HepG2 (cell line): Measurements from ENCODE around the gene LSMEM2.

ENCODE experiments used
- CTCF ChIP-seq: sonication (generic); formaldehyde crosslinking; IDR thresholded peaks from 2 replicates; pipeline ENCODE4 v1.5.0; 2020; ENCODE audit warnings: mild to moderate bottlenecking, missing genetic modification reagents, moderate library complexity
- EZH2 ChIP-seq: conservative IDR thresholded peaks from 2 replicates; pipeline ENCODE4 v1.6.1; 2012; ENCODE audit warnings: mild to moderate bottlenecking, low read depth, low read length, moderate library complexity
- GABPA ChIP-seq, 2 experiments: IDR thresholded peaks; 2 replicates each; pipeline ENCODE4 v1.6.1; 2011 to 2016; ENCODE audit warnings: low read depth in 2 of 2, low read length in 1 of 2, missing biosample characterization in 1 of 2, missing genetic modification characterization in 1 of 2
- HCFC1 ChIP-seq: fragments of 150-350 bp; IDR thresholded peaks from 2 replicates; pipeline ENCODE4 v1.6.1; 2014; ENCODE audit warnings: low read depth, low read length
- HOXA7 ChIP-seq: sonication (generic); formaldehyde crosslinking; IDR thresholded peaks from 2 replicates; pipeline ENCODE4 v1.8.1; 2022; ENCODE audit warnings: mild to moderate bottlenecking, missing genetic modification reagents, moderate library complexity
- JUN ChIP-seq: sonication (generic); formaldehyde crosslinking; IDR thresholded peaks from 2 replicates; pipeline ENCODE4 v1.4.0; 2020; ENCODE audit warnings: mild to moderate bottlenecking, missing genetic modification reagents
- TCF7 ChIP-seq: sonication (generic); IDR thresholded peaks from 2 replicates; pipeline ENCODE4 v1.6.1; 2016; ENCODE audit warnings: antibody characterized with exemption, low read depth
- ZNF282 ChIP-seq: fragments of 450-650 bp; IDR thresholded peaks from 2 replicates; pipeline ENCODE4 v1.6.1; 2018; ENCODE audit not compliant: partially characterized antibody

GRCh38 chr3:50288387-50289007 lies 9.6 kb downstream of the LSMEM2 start:
- TF ChIP-seq TCF7, result no peak
- no peak for TF ChIP-seq GABPA (IDR thresholded peaks at IDR 0.05; ENCODE audit: low read depth, low read length)
- no peak for TF ChIP-seq GABPA (CRISPR knock-in tag; IDR thresholded peaks at IDR 0.05; ENCODE audit: low read depth)
- TF ChIP-seq CTCF (CRISPR knock-in tag), result no peak
- no peak for TF ChIP-seq HOXA7 (CRISPR knock-in tag)
- TF ChIP-seq JUN (CRISPR knock-in tag), result no peak
- no peak for TF ChIP-seq HCFC1
- no peak for TF ChIP-seq ZNF282
- TF ChIP-seq EZH2, result no peak
